Epithelial cell of proximal tubule (primary cell): ENCODE data around the gene NIPBL. TPM values are rescaled to one million over a fixed set of nuclear protein-coding genes. Genes with fewer than 3 reads are reported as not detected.
A peak's percentile ranks its signal among the peaks of the same experiment; 100 is the strongest.

ENCODE experiments used
- DNase-seq: peaks from one replicate; pipeline ENCODE4 v3.0.0-alpha.2; 2011; ENCODE audit warnings: low read depth
- H3K4me3 ChIP-seq: 2 replicates; pipeline ENCODE4 v1.5.1; 2011; ENCODE audit warnings: low read depth, mild to moderate bottlenecking, low read length
- CTCF ChIP-seq: conservative IDR thresholded peaks from 2 replicates; pipeline ENCODE4 v1.5.1; 2012; ENCODE audit warnings: low read depth, mild to moderate bottlenecking, low read length
- total RNA-seq: library from RNA; depleted of rRNA; stranded (reverse); fragments of >200 nt; gene quantifications from 2 replicates; pipeline ENCODE4 v1.2.3, GENCODE V29; 2015

The NIPBL gene
- total RNA-seq, 1 donor from 2014 or later = 6.9 TPM

DNA sequence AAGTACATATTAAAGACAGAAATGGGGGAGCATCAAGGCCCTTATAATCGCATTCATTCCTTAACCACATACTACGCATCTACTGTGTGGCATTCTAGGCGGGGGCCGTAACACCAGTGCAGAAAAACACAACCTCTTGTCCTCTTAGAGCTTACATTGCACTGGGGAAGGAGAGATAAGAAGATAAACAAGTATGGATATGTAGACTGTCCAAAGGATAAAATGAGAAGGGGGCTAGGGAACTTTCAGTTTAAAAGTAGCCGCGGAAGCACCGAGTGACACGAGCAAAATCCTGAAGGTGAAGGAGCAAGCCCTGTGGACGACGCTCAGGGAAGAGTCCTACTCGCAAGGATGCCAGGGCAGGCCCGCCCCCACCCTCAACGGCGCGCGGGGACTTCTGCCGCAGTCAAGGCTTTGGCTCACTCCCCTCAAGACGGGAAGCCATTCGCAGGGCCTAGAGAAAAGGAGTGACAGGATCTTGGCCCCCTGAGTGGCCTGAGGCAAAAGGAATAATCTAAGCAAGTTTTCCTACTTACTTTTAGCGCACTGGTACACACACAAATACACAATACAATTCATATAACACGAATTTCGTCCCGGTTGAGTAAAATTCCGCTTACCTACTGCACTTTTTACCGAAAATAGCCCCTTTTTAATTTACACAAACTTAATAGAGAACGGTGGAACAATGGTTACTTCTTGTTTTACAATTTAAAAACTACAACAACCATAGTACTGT is 1.3 kb upstream of the NIPBL start:
- TF ChIP-seq CTCF = no peak
- peak overlapping the region; percentile 85 for H3K4me3 ChIP-seq
- DNase-seq = no peak

GRCh38 chr5:36875790-36876298 is 725 bp upstream of the NIPBL start:
- DNase-seq = no peak
- TF ChIP-seq CTCF = peak; percentile 55
- peak overlapping the region; percentile 85 for H3K4me3 ChIP-seq

- no peak for TF ChIP-seq CTCF
- H3K4me3 ChIP-seq = peak overlapping the region; percentile 85
- no peak for DNase-seq
Observed at GRCh38 chr5:36876965-36877666, 547 bp downstream of the NIPBL start.

DNA sequence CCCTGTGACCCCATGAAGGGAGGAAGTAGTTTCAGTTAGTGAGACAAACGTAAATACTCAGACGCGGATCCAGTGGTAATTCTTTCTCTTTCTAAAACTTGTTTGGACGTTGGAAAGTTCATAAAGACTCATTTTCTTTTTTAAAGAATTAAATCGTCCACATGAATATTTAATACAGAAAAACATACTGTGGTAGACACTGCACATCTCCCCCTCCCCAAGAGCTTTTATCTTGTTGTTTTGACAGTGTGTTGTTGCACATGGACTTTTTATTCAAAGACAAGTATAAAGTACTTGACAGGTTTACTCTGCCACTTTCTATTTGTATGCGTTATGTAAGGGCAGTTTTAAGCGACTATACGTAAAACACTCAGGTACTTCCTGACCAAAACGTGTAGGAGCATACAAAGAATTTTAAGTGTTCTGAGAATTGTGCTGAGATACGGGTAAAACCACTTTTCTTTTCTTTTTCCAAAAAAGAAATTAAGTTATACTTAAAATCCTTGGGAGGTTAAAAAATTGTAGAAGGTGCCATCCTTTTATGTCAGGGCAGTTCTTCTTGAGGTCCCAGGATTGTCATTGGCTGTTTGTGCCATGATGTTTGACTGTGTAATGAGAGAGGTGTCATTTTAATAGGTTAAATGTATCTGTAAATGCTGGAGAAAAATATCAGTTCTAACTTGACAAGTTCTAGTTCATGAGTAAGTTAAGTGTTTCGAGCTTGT is 1.3 kb downstream of the NIPBL start:
- DNase-seq = no peak
- TF ChIP-seq CTCF = no peak
- H3K4me3 ChIP-seq = peak overlapping the region; percentile 85

DNA sequence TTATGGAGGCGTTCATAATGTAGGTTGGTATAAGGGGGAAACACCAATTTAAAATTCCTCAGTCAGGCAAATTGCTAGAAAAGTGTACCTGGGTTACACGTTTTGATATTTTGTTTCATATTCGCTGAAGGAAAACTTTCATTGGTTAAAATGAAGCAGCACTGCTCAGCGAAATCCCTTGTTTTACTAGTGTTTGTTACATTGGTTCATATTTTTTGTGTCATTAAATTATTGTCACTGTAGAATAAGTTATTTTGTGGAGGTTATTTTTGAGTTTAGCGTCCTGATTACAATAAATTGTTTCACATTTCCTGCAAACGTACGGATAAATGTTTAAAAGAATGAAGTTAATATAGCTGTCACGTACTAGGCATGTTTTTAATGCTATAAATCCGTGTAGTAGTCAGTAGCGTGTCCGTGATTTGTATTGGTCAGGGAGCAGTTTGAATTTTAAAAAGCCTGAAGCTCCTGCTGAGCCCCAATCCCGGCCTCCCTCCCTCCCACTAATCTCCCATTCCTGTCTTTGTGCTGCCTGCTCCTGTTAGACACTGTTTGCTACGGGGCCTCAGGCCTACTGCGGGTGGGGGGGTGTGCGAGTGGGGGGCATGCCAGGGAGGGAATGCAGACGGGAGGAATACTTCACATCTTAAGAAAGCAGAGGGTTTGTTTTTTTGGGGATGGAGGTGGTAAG is 2.0 kb downstream of the NIPBL start:
- no peak for TF ChIP-seq CTCF
- no peak for DNase-seq
- peak overlapping the region; percentile 85 for H3K4me3 ChIP-seq

GRCh38 chr5:36879274-36880033 is 2.9 kb downstream of the NIPBL start:
- TF ChIP-seq CTCF = no peak
- peak overlapping the region; percentile 85 for H3K4me3 ChIP-seq
- no peak for DNase-seq
